Activated CD8-positive, alpha-beta memory T cell treated with anti-CD3 and anti-CD28 coated beads for 4 hours (primary cell): ENCODE measurements around the gene SDK2.

Experiments used
- DNase-seq, 2 donors: peaks; one replicate each; pipeline ENCODE4 v3.0.0-alpha.2; 2020; ENCODE audit warnings: low read depth in 2 of 2

The SDK2 gene

GRCh38 chr17:73632513-73632912, 11.7 kb downstream of the SDK2 start:
- no peak for DNase-seq

DNA sequence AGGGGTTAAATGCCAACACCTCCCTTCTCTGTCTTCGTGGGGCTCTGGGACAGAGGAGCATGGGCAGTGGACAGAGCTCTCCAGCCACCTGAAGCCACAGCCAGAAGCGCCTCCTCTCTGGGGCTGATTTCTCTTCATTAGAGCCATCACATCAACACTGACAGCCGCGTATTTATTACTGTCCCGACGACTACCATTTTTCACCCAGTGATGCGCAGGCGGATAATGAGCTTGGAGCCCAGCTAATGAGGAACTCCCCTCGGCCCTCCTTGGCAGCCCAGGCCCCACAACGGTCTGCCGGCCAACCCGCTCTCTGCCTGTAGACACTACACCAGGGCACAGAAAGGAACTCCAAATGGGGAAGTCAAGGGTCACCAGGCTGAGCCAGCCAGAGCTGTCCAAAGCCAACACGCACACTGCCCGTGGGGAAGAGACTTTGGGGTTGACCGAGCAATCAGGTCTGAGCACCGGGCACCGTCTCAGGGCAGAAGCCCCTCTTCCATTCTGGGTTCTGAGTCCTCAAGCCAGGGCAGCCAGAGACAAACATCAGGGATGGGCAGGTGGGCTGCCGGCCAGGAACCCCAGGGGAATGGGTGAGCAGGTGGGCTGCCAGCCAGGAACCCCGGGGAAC, 13.2 kb downstream of the SDK2 start:
- no peak for DNase-seq

DNA sequence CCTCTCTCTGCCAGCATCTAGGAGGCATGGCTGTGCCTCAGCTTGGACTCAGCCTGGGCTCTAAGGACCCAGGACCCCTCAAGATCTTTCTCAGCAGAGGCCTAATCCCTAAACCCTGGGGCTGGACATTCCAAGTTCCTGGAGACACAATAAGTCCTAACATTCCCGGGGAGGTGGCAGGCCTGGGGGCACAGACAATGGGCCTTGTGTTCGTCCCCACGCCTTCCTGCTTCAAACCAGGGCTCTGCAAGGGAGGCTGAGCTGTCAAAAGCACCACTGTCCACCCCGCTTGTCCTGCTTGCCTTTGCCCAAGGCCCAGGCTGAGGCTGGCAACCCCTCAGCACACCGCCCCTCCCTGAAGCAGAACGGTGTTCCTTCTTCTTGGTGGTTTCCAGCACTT, 13.7 kb downstream of the SDK2 start:
- DNase-seq, result no peak

DNA sequence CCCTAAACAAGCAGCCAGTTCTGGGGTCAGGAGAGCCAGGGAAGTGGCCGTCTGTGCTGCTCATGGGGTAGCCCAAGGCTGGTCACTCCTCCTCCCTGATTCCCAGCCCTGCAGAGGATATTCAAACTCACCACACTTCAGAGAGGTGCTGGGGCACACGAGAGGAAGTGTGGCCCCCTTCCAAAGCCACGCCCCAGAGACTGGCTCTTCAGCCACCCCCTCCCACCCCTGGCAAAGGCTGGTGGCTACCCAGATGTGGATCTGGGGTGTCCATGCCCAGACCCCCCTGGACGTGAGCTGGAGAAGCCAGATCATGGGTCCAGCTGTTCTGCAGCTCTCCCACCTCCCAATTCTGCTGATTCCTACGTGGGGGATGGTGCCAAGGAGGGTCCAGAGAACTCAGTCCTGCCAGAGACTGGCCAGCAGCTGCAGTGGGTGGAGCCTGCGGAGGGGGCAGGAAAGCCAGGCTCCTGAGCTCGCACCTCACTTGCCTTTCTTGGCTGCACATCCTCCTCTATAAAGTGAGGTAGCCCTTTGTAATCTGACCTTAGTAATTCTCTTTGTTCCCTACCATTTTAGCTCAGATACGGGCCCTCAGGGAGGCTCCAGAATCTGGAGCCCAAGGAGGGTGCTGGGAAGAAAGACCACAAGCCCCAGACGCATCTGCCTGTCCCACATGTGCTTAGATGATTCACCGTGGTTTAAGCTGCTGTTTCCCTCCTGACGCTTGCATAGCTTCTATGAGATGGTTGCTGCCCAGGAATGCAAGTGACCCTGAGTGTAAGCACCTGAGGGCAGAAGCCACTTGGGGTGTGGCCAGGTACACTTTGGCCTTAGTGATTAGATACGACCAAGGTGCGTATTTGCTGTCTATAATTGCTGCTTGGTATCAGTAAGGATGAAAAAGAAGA, 15.3 kb downstream of the SDK2 start:
- DNase-seq, result no peak

DNA sequence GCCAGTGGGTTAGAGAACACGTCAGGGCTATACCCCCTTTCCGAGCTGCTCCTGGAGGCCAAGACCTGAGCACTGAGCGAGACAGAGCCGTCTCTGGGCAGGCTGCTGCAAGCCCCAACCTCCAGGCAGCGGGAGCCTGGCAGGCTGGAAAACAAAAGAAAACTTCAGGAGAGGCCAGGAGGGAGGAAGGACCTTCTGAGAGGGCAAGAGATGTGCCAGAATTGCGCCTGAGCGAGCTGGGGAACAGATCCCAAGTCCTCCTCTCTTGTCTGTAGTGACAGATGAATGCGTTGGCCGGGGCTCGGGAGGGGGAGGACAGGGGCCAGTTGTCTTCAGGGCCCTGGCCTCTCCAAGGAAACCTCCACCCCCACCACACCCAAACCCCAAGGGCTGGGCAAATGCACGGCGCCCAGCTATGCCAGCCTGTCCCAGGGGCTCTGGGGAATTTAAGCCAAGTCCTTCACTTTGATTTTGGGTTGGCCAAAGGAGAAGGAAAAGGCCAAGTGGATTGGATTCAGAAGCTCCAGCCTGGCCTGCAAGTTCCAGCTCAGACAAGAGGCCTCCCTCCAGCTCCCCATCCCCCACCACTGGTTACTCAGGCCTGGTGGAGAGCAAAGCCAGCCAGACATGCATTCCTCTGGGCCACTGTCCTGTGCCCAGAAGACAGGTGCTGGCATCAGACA, 18.1 kb downstream of the SDK2 start:
- no peak for DNase-seq

GRCh38 chr17:73625006-73625405, 19.2 kb downstream of the SDK2 start:
- no peak for DNase-seq

GRCh38 chr17:73624496-73624988, 19.7 kb downstream of the SDK2 start:
- DNase-seq, result no peak

GRCh38 chr17:73623818-73624217, 20.4 kb downstream of the SDK2 start:
- no peak for DNase-seq

DNA sequence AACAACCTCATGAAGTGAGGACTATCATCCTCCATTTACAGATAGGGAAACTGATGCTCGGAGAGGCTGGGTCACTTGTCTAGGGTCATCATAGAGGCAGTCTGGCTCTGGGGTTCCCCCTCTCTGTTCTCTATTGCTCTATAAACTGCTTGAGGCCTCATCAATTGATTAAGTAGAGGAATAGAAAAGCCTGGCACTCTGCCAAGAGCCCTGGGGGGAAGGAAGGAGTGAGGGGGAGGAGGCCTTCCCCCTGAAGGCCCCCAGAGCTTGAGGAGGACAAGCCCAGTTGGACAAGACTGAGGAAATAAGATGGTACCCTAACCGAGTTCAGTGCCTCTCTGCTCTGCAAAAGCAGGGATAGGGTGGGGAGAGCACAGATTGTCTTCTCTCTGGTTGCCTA, 21.0 kb downstream of the SDK2 start:
- DNase-seq, result no peak

DNA sequence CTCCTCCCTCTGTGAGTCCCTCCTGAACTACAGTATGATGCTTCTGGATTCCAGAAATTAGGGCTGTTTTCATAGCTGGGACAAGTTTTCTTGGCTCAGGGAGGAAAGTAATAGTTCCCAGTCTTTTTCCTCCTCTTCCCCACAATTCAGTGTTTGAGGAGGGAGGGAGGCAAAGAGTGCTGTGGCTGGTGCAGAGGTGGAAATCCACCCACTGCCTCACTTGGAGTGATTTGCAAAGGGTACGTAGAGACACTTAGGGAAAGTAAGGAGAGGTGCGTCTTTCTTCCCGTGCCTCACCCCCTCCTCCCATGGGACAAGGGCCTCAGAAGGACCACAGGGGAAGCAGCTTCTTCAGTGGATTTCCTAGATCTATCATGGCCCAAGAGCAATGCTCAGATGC, 21.9 kb downstream of the SDK2 start:
- DNase-seq, result no peak

DNA sequence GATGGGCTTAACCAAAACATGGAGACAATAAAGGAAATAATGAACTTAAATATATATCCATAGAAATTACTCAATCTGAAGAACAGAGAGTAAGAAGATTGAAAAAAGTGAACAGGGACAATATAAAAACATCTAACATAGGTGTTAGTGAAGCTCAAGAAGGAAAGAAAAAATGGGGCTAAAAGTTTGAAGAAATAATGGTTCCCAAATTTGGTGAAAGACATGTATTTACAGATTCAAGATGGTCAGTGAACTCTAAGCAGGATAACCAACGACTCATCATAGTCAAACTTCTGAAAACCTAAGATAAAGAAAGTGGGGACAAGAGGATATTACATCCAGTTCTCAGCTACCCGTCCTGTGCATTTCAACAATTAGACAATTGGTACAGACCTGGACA, 22.6 kb downstream of the SDK2 start:
- DNase-seq, result no peak

DNA sequence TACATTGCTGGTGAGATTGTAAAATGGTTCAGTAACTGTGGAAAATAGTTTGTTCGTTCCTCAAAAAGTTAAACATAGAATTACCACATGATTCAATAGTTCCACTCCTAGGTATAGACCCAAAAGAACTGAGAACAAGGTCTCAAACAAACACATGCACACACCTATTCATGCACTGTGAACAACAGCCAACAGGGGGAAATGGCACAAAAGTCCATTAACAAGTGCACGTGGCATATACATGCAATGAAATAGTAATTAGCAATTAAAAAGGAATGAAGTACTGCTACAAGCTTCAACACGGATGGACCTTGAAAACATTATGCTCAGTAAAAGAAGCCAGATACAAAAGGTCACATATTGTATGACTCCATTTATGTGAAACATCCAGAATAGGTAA, 23.8 kb downstream of the SDK2 start:
- no peak for DNase-seq

DNA sequence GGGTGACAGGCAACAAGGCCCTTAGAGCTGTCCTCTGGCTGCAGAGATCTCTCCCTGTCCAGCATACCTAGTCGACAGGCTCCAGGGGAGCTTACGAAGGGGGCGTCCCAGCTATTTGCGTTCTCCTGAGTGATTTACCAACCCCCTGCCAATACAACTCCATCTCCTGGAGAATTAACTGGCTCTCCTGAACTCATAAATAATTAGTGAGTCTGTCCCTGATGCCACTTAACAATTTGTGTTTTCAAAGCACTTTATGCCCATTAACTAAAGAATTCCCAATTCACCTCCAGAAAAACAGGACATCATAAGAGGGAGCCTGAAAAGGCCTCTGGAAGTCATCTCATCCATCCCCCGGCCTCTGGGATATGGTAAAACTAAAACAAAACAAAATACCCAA, 26.7 kb downstream of the SDK2 start:
- no peak for DNase-seq

DNA sequence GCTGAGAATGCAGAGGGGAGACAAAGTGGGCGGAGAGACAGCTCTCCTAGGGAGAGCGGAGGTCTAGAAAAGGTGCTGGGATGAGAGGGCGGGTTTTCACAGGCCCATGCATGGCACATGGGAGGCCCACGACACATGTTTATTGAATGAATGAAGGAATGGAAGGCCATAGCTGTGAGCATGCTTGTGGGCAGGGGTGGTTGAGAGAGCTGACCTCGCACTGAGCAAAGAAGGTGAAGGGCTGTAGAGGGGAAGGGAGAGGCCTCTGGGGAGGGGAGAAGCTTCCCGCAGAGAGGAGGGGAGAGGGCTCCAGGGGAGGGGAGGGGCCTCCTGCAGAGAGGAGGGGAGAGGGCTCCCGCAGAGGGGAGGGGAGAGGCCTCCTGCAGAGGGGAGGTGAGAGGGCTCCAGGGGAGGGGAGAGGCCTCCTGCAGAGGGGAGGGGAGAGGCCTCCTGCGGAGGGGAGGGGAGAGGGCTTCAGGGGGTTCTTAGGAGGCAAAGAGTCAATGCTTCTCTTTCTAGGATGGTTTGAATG, 27.3 kb downstream of the SDK2 start:
- no peak for DNase-seq

GRCh38 chr17:73616120-73616872, 27.9 kb downstream of the SDK2 start:
- no peak for DNase-seq

DNA sequence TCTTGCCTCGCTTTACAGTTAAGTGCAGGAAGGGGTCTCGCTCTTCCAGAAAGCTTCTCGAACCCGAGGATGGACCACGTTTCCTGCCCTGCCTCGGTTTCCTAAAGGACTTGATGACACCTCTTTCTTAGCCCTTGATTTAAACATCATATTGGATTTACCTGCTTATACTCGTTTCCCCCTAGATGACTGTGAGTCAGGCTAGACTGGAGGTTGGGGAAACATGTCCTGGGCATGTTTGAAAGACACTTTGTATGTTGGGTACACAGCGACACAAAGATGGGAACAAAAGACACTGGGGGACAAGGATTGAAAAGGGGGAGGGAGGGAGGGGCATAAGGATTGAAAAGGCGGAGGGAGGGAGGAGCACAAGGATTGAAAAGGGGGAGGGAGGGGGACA, 30.0 kb downstream of the SDK2 start:
- DNase-seq, result no peak

DNA sequence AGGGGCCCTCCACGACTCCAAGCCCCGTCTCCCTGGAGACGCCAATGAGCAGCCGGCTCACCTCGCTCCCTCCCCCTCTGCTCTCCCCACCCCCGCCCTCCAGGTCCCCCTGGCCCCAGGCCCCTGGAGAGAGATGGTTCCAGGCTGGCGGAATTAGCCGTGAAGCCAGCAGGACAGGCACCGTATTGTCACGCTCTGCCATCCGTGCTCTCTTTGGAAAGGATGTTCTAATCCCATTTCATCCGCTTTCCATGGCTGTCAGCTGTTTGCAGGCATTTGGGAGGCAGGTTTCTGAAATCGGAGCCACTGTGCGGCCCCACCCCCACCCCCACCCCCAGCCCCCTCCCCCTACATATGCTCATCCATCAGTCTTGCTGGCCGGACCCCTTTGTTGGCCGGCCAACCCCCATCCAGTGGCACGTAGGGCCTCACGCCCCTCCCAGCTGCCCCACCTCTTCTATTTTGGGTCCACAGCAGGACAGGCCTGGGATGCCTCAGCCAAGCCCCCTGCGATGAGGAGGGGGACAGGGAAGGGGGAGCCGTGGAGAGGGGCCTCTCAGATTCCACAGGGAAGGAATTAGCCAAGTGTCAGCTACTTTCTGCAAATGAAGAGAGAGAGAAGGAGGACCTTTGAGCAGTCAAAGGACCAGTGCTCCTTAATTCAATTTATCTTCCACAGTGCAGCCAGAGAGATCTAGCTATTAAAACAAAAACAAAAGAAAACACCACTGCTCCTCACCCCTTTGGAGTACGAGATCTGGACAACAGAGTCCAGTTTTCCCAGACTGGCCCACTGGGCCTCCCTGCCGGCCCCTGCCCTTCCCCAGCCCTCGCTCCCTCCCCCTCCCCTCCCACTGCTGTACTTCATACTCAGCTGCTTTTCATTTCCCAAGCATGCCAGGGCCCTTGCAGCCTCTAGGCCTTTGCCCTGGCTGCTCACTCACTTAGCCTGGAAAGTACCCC, 30.7 kb downstream of the SDK2 start:
- DNase-seq, result no peak

DNA sequence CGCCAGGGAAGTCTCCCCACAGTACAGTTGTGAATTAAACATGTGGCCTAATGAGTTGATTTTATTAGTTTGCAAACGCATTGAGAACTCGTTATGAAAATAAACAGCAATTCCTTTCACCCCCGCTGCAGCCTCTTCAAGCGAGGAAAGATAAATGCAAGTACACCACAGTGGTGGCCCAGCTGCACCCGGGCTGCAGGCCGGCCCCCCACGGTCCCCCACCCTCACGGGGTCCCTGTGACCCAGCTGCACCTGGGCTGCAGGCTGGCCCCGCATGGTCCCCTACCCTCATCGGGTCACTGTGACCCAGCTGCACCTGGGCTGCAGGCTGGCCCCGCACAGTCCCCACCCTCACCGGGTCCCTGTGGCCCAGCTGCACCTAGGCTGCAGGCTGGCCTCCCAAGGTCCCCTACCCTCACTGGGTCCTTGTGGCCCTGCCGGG, 32.2 kb downstream of the SDK2 start:
- no peak for DNase-seq

DNA sequence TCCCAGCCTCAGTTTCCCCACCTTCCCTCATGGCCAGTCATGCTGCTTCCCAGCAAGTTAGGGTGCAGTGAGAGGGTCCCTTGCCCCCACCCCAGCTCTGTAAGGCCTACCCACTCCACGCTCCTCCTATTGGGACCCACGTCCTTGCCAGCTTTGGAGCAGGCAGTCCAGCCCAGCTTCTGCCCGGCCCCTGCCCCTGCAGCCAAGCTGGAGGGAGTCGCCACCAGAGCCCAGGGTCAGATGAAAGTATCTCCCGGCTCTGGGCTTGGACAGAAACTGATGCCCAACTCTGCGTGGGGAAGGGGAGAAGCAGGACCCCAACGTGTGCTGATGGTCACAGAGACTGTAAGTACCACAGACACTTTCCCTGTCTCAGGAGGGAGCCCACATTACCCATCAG, 32.6 kb downstream of the SDK2 start:
- DNase-seq, result no peak

DNA sequence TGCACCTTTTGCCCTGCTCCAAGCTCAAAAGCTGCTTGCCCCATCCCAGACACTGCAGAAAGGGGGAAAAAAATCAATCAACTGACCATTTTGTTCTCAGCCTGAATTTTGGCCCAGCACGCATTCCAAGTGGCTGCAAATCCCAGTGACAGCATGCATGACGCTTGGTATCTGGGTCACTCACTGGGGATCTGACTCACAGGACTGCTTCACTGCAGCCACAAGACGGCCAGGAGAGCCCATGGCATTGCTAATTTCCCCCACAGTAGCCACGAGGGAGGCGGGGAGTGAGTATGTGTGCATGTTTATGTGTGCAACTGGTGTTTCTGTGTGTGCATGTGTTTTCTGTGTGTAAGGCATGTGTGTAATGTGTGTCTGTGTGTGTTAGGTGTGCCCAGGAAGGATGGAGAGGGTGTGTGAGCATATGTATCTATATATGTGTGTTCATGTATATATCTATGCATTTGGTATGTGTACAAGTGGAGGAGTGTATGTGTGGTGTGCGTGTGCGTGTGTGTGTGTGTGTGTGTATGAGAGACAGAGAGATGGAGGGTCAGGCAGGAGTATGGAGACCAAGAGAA, 33.8 kb downstream of the SDK2 start:
- no peak for DNase-seq
